BE2C (cell line): ENCODE results near the gene PRTN3.

Experiments
- DNase-seq: peaks from one replicate; pipeline ENCODE4 v3.0.0-alpha.2; 2020
- H3K27me3 ChIP-seq: fragments of 250-450 bp; sonication (Bioruptor Pico); 2 replicates; pipeline ENCODE4 v1.5.1; 2020; ENCODE audit warnings: mild to moderate bottlenecking
- H3K36me3 ChIP-seq: fragments of 250-450 bp; sonication (Bioruptor Pico); 2 replicates; pipeline ENCODE4 v1.5.1; 2020; ENCODE audit warnings: mild to moderate bottlenecking
- H3K4me1 ChIP-seq: fragments of 250-450 bp; sonication (Bioruptor Pico); 2 replicates; pipeline ENCODE4 v1.5.1; 2020
- H3K4me3 ChIP-seq: 2 replicates; pipeline ENCODE4 v1.5.1; 2011; ENCODE audit warnings: low read depth, low read length
- H3K9me3 ChIP-seq: fragments of 250-450 bp; sonication (Bioruptor Pico); 2 replicates; pipeline ENCODE4 v1.5.1; 2020
- CTCF ChIP-seq: IDR thresholded peaks from 2 replicates; pipeline ENCODE4 v1.5.1; 2012; ENCODE audit warnings: mild to moderate bottlenecking, low read depth, low read length

PRTN3 gene

GRCh38 chr19:897442-898039, 56.7 kb downstream of the PRTN3 start:
- no peaks in the 10 kb centered on the region for H3K36me3 ChIP-seq
- no peak for DNase-seq
- no peak for TF ChIP-seq CTCF

More at GRCh38 chr19:897442-898039, 56.7 kb downstream of the PRTN3 start:
- no peaks in the 10 kb centered on the region for H3K4me1 ChIP-seq
- H3K9me3 ChIP-seq: no peaks in the 10 kb centered on the region
- H3K27me3 ChIP-seq: no peaks in the 10 kb centered on the region
- H3K4me3 ChIP-seq: no peak overlapping the region
